Lower lobe of right lung (tissue), 2 donors: ENCODE measurements around the gene PRC1. TPM values are rescaled to one million over a fixed set of nuclear protein-coding genes. Genes with fewer than 3 reads are reported as not detected.

Source experiments
- ATAC-seq, 2 donors: fragments of 200-7000 bp; cut with Tn5 transposase; one replicate each; pipeline ENCODE4 v1.9.1; 2020 to 2022; ENCODE audit warnings: mild to moderate bottlenecking in 2 of 2, moderate library complexity in 2 of 2
- DNase-seq: peaks from one replicate; pipeline ENCODE4 v3.0.0-alpha.2; 2020
- H3K27ac ChIP-seq: fragments of 200-600 bp; one replicate; pipeline ENCODE4 v1.8.0; 2022
- H3K27me3 ChIP-seq: fragments of 200-600 bp; one replicate; pipeline ENCODE4 v1.8.0; 2022; ENCODE audit warnings: low read depth
- H3K36me3 ChIP-seq: fragments of 200-600 bp; one replicate; pipeline ENCODE4 v1.8.0; 2022; ENCODE audit warnings: mild to moderate bottlenecking
- H3K4me1 ChIP-seq: fragments of 200-600 bp; one replicate; pipeline ENCODE4 v1.8.0; 2022
- H3K4me3 ChIP-seq: fragments of 200-600 bp; one replicate; pipeline ENCODE4 v1.8.0; 2022; ENCODE audit warnings: mild to moderate bottlenecking
- H3K9me3 ChIP-seq: fragments of 200-600 bp; one replicate; pipeline ENCODE4 v1.8.0; 2022
- intact Hi-C: fragments of 100-400 bp; cut with DNase I; formaldehyde crosslinking; loops from one replicate; pipeline ENCODE4 v1.11.0; 2022
- total RNA-seq: library from RNA; stranded (reverse); fragmentation: NEBNext Ultra II Directional; extraction: Animal tissue kit (Norgen Biotek cat#: 25700); gene quantifications from one replicate; pipeline ENCODE4 v1.2.1, GENCODE V29; 2021
- TF ChIP-seq, protein P1 (sequence below): fragments of 200-600 bp; IDR thresholded peaks from one replicate; pipeline ENCODE4 v1.8.0; 2022; ENCODE audit warnings: antibody characterized with exemption, mild to moderate bottlenecking
- donor health status: DM: no; HTN: yes; CAD: no; lungs with severe emphysema.

PRC1 gene
- total RNA-seq, 1 donor from 2014 or later, result 6.7 TPM

DNA sequence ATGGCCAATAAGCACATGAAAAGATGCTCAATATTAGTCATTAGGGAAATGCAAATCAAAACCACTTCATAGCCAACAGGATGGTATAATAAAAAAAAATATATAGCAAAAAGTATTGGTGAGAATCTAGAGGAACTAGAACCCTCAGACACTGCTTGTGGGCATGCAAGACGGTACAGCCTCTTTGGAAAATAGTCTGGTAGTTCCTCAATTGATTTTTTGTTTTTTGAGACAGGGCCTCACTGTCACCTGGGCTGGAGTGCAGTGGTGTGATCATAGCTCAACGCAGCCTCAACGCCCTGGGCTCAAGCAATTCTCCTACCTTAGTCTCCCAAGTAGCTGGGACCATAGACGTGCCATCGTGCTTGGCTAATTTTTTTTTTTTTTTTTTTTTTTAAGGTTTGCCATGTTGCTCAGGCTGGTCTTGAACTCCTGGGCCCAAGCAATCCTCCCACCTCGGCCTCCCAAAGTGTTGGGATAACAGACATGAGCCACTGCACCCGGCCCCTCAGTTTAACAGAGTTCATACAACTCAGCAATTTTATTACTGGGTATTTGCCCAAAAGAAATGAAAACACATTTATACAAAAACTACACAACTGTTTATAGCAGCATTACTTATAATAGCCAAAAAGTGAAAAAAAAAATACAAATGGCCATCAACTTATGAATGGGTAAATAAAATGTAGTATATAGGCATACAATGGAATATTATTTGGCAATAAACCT, 5.1 kb downstream of the PRC1 start:
- no peak for DNase-seq
- Histone ChIP-seq H3K9me3 (no peaks in the 10 kb centered on the region), H3K27ac (no peak overlapping the region), H3K27me3 (no peaks in the 10 kb centered on the region), H3K4me1 (peaks cover 7% of the 10 kb centered on the region), H3K4me3 (no peak overlapping the region), H3K36me3 (no peaks in the 10 kb centered on the region)
- ATAC-seq, result no peak
- intact Hi-C loops, result no loop called here
- TF ChIP-seq, protein P1, sequence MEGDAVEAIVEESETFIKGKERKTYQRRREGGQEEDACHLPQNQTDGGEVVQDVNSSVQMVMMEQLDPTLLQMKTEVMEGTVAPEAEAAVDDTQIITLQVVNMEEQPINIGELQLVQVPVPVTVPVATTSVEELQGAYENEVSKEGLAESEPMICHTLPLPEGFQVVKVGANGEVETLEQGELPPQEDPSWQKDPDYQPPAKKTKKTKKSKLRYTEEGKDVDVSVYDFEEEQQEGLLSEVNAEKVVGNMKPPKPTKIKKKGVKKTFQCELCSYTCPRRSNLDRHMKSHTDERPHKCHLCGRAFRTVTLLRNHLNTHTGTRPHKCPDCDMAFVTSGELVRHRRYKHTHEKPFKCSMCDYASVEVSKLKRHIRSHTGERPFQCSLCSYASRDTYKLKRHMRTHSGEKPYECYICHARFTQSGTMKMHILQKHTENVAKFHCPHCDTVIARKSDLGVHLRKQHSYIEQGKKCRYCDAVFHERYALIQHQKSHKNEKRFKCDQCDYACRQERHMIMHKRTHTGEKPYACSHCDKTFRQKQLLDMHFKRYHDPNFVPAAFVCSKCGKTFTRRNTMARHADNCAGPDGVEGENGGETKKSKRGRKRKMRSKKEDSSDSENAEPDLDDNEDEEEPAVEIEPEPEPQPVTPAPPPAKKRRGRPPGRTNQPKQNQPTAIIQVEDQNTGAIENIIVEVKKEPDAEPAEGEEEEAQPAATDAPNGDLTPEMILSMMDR, result no peak

DNA sequence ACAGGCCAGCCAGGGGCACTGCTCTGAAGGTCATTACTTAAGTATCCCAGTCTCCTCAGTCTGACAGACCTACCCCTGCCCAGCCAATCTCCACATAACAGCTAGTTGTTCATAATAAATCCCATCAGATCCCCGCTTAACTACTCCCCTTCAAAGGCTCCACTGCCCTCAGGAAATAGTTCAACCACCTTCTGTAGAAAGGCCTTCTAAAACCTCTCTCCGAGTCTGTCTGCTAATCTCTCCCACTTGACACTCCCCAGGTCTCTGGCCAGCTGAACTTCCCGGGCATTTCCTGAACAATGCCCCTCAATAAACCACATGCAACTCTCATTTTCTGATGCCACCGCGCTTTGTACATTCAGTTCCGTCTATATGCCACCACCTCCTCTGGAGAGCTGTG, 6.0 kb downstream of the PRC1 start:
- Histone ChIP-seq H3K4me3 (no peak overlapping the region), H3K36me3 (no peaks in the 10 kb centered on the region), H3K27me3 (no peaks in the 10 kb centered on the region), H3K27ac (no peak overlapping the region), H3K4me1 (peaks cover under 1% of the 10 kb centered on the region), H3K9me3 (no peaks in the 10 kb centered on the region)
- intact Hi-C loops, result no loop called here
- TF ChIP-seq, protein P1, result no peak
- ATAC-seq (no peak), DNase-seq (no peak)

DNA sequence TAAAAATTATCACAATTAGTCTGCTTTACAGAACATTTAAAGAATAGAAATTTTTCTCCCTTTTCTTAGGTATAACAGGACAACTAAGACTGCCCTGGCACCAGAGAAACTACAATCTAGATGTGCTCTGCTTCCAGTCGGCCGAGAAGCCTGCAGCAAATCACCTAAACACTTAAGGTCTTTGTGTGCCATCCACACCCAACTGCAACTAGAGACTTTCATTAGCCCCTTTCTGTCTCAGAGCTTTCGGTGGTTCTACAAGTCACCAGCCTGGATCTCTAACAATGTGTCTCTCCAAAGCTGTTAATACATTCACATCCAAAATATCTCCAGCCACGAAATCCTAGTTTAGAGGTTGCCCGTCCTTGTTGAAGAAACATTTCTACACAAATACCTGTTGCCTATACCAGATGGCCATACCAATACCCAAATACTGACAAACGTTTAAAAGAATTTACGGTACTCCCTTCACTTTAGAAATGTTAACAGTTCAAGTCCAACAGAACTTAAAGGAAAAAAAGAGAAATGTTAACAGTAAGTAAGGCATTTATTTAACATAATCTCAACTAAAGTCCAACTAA, 6.7 kb downstream of the PRC1 start:
- no peaks in the 10 kb centered on the region for H3K9me3 ChIP-seq
- H3K27me3 ChIP-seq, result no peaks in the 10 kb centered on the region
- H3K36me3 ChIP-seq, result no peaks in the 10 kb centered on the region
- ATAC-seq (no peak), DNase-seq (no peak)
- H3K4me3 ChIP-seq, result no peak overlapping the region
- H3K27ac ChIP-seq, result no peak overlapping the region
- intact Hi-C loops, result no loop called here
- TF ChIP-seq, protein P1, result no peak
- no peaks in the 10 kb centered on the region for H3K4me1 ChIP-seq

DNA sequence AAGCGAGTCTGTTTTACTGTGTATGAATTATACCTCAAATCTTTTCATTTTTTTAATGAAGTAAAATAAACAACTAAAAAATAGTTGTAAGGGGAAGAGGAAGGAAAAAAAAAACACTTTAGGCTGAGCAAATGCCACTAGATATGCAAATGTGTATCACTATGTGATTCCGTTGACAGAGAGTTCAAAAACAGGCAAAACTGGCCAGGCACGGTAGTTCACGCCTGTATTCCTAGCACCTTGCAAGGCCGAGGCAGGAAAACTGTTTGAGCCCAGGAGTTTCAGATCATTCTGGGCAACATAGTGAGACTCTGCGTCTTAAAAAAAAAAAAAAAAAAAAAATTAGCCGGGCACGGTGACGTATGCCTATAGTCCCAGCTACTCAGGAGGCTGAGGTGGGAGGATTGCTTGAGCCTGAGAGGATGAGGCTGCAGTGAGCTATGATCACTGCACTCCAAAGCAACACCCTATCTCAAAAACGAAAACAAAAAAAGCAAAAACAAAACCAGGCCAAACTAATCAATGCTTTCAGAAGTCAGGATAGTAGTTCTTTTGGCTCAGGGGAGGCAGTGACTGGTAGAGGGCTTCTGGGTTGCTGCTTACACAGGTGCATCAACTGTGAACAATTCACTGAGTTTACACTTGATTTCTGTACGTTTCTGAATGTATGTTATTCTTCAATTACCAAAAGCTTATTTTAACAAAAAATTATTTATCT, 7.4 kb downstream of the PRC1 start:
- Histone ChIP-seq H3K9me3 (no peaks in the 10 kb centered on the region), H3K27ac (no peak overlapping the region), H3K27me3 (no peaks in the 10 kb centered on the region), H3K4me3 (no peak overlapping the region), H3K36me3 (no peaks in the 10 kb centered on the region), H3K4me1 (no peaks in the 10 kb centered on the region)
- ATAC-seq (no peak), DNase-seq (no peak)
- TF ChIP-seq, protein P1, result no peak
- intact Hi-C loops, result no loop called here

DNA sequence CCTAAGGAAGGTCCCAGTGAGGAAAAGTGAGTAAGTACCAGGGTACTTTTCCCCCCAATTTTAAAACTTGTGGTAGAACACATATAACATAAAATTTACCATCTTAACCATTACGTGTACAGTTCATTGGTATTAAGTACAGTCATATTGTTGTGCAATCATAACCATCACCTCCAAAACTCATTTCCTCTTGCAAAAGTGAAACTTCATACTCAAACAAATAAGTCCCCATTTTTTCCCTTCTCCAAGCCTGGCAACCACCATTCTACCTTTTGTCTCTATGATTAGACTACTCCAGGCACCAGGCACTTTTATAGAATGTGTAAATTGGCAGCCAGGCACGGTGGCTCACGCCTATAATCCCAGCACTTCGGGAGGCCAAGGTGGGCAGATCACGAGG, 12.2 kb downstream of the PRC1 start:
- Histone ChIP-seq H3K4me3 (no peak overlapping the region), H3K27me3 (no peaks in the 10 kb centered on the region), H3K9me3 (no peaks in the 10 kb centered on the region), H3K36me3 (peaks cover 4% of the 10 kb centered on the region), H3K27ac (no peak overlapping the region), H3K4me1 (no peaks in the 10 kb centered on the region)
- intact Hi-C loops, result no loop called here
- DNase-seq (no peak), ATAC-seq (no peak)
- TF ChIP-seq, protein P1, result no peak
